Aorta (tissue), 5 donors: ENCODE data around the gene FAIM2. TPM values are rescaled to one million over a fixed set of nuclear protein-coding genes. Genes with fewer than 3 reads are reported as not detected.
"Not testable (repeated sequence)": the region's sequence is repeated elsewhere in the genome, so short reads cannot be mapped to it uniquely, and the experiment has no call there.

Experiments
- ATAC-seq: fragments of 200-7000 bp; cut with Tn5 transposase; one replicate; pipeline ENCODE4 v1.9.1; 2022; ENCODE audit warnings: moderate library complexity; ENCODE audit not compliant: low FRiP score
- DNase-seq, 2 donors: peaks; one replicate each; pipeline ENCODE4 v3.0.0-alpha.2; 2020
- H3K27ac ChIP-seq, 2 donors: one replicate each; pipeline ENCODE4 v1.5.1; 2013; ENCODE audit warnings: low read length in 2 of 2, mild to moderate bottlenecking in 2 of 2, moderate library complexity in 2 of 2, control low read depth in 1 of 2, inconsistent platforms in 1 of 2, low read depth in 1 of 2
- H3K27me3 ChIP-seq, 2 donors: one replicate each; pipeline ENCODE4 v1.6.1; 2013; ENCODE audit warnings: control low read depth in 1 of 2, low read length in 1 of 2, mild to moderate bottlenecking in 1 of 2, moderate library complexity in 1 of 2; ENCODE audit not compliant: insufficient read depth in 2 of 2, control insufficient read depth in 1 of 2
- H3K36me3 ChIP-seq, 2 donors: one replicate each; pipeline ENCODE4 v1.6.1; 2013; ENCODE audit warnings: control low read depth in 1 of 2, low read length in 1 of 2, mild to moderate bottlenecking in 1 of 2; ENCODE audit not compliant: insufficient read depth in 2 of 2, control insufficient read depth in 1 of 2
- H3K4me1 ChIP-seq, 2 donors: one replicate each; pipeline ENCODE4 v1.6.1; 2013; ENCODE audit warnings: low read length in 2 of 2, control low read depth in 1 of 2, mild to moderate bottlenecking in 1 of 2, moderate library complexity in 1 of 2; ENCODE audit not compliant: insufficient read depth in 2 of 2, control insufficient read depth in 1 of 2
- H3K4me3 ChIP-seq, 2 donors: one replicate each; pipeline ENCODE4 v1.5.1; 2013; ENCODE audit warnings: low read length in 2 of 2, control low read depth in 1 of 2, mild to moderate bottlenecking in 1 of 2
- H3K9me3 ChIP-seq: one replicate; pipeline ENCODE4 v1.6.1; 2013; ENCODE audit warnings: mild to moderate bottlenecking, low read length; ENCODE audit not compliant: control insufficient read depth
- WGBS, 2 donors: extraction: QIAGEN DNeasy Blood & Tissue Kit; methylation state at CpG; one replicate each; pipeline ENCODE4 v1.1.7; 2013; 5-methylcytosine and 5-hydroxymethylcytosine counted together
- intact Hi-C, 2 donors: fragments of 100-400 bp; cut with DNase I; formaldehyde crosslinking; loops; one replicate each; pipeline versions ENCODE4 v1.14.2 to v1.15.0; 2022
- polyA plus RNA-seq, 2 donors: library from polyadenylated mRNA; stranded (reverse); fragments of 200-250 nt; gene quantifications; one replicate each; pipeline ENCODE4 v1.2.3, GENCODE V29; 2013
- total RNA-seq, 2 donors: library from RNA; stranded (reverse); fragmentation: NEBNext Ultra II Directional; extraction: Animal tissue kit (Norgen Biotek cat#: 25700); gene quantifications; one replicate each; pipeline ENCODE4 v1.2.1, GENCODE V29; 2021
- donor health status: healthy with polysubstance abuse.
- donor health status: Bipolar disorder and iron deficiency.
- donor health status: DM: no; HTN: no; CAD: no.
- donor health status: DM: no; HTN: no; CAD: no.
- donor health status: DM: yes; HTN: yes; CAD: no.

Gene FAIM2
- total and polyA plus RNA-seq, 4 donors: 0.05 to 16.4 (median 0.58) TPM; not detected in 1

DNA sequence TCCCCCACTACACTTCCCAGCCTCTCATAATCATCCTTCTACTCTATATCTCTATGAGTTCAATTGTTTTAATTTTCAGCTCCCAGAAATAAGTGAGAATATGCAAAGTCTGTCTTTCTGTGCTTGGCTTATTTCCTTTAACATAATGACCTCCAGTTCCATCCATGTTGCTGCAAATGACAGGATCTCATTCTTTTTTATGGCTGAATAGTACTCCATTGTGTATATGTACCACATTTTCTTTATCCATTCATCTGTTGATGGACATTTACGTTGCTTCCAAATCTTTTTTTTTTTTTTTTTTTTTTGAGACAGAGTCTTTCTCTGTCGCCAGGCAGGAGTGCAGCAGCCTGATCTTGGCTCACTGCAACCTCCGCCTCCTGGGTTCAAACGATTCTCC lies 47.8 kb downstream of the FAIM2 start:
- DNase-seq, ATAC-seq, H3K4me1 ChIP-seq, H3K27ac ChIP-seq, H3K27me3 ChIP-seq, H3K36me3 ChIP-seq, H3K9me3 ChIP-seq, H3K4me3 ChIP-seq, intact Hi-C loops: not testable (repeated sequence)
- 87 to 90% methylated on average over 4 of the region's 4 CpGs for WGBS, 2 donors

DNA sequence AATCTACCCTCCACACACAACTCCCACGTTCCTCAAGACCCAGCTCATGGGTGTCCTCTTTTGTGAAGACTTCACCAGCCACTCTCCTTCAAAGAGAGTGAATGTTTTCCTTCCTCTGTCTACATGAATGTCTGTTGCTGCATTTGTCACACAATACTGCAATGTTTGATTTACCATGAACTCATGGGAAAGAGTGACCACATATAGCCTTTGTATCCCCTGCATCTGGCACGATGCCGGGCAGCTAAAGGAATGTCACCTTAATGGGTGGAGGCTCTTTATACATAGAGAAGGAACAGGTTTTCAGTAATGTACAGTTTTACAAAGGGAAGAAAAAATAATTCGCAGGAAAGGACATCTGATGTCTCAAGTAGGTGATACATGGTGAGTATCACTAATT lies 48.7 kb downstream of the FAIM2 start:
- ATAC-seq (no peak), DNase-seq (no peak)
- peaks cover 0 to 3% of the 10 kb centered on the region in 2 donors for H3K27me3 ChIP-seq
- intact Hi-C loops: no loop called here
- H3K4me1 ChIP-seq: no peaks in the 10 kb centered on the region
- H3K9me3 ChIP-seq: no peaks in the 10 kb centered on the region
- H3K36me3 ChIP-seq: no peaks in the 10 kb centered on the region
- H3K27ac ChIP-seq: no peak overlapping the region
- H3K4me3 ChIP-seq: no peak overlapping the region
- WGBS, 2 donors: 84 to 86% methylated on average over 4 of the region's 4 CpGs

DNA sequence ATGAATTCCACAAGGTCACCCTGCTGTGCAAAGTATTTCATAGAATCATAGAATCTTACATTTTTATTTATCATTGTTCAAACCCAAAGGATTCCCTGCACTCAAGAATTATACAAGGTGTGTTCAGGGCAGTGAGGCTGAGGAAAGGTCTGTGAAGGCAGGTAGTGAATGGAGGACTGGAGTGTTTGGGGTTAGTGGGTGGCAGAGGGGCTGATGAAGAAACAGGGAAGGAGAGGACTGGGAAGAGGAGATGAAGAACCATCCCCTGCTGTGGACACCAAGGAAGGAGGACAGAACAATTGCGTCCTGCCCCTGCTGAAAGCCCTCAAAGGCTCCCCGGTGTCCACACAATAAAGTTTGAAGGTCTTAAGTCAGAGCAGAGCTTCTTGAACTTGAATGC lies 50.0 kb downstream of the FAIM2 start:
- Histone ChIP-seq H3K9me3 (no peaks in the 10 kb centered on the region), H3K4me1 (no peaks in the 10 kb centered on the region), H3K36me3 (no peaks in the 10 kb centered on the region), H3K27ac (no peak overlapping the region), H3K4me3 (no peak overlapping the region), H3K27me3 (peaks cover 0 to 3% of the 10 kb centered on the region in 2 donors)
- DNase-seq (no peak), ATAC-seq (no peak)
- intact Hi-C loops: no loop called here
- 56 to 67% methylated on average over 2 of the region's 2 CpGs for WGBS, 2 donors

DNA sequence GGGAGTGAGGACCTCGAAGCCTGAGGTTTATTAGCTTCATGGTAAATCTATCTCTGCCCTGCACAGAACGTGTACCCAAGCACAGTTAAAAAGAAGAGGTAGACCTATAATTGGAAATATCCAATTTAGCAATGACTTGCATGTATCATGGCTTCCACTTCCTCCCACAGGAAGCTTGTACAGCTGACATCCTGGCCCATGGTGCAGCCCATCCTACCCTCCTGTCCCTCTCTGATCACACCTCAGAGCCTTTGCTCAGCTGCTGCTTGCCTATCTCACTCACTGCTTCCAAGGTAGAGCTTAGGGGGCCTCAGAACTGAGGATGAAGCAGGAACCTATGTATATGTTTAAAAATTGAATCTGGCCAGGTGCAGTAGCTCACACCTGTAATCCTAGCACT lies 56.5 kb downstream of the FAIM2 start:
- Histone ChIP-seq H3K36me3 (no peaks in the 10 kb centered on the region), H3K4me1 (no peaks in the 10 kb centered on the region), H3K4me3 (no peak overlapping the region), H3K27me3 (no peaks in the 10 kb centered on the region), H3K9me3 (no peaks in the 10 kb centered on the region), H3K27ac (no peak overlapping the region)
- ATAC-seq (no peak), DNase-seq (no peak)
- WGBS, 2 donors: 56 to 68% methylated on average over 2 of the region's 2 CpGs
- intact Hi-C loops: no loop called here

DNA sequence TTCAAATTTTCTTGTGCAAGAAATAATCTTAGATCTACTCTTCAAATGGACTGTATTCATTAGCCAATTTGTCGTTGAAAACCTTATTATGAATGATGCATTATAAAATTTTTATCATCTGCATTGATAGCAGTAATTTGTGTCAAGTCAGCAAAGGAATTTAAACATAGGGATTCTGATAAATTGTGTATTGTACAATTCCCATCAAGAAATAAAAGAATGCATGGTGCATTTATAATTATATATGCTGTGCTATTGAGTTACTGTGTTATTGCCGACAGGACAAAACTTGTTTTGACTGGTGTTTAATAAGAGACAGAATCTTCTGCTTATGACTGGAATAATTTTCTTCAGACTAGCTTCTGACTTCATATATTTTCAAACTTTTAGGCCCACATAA lies 57.7 kb downstream of the FAIM2 start:
- DNase-seq (no peak), ATAC-seq (no peak)
- Histone ChIP-seq H3K36me3 (no peaks in the 10 kb centered on the region), H3K27me3 (no peaks in the 10 kb centered on the region), H3K4me3 (no peak overlapping the region), H3K27ac (no peak overlapping the region), H3K9me3 (no peaks in the 10 kb centered on the region), H3K4me1 (no peaks in the 10 kb centered on the region)
- intact Hi-C loops: no loop called here
- WGBS, 2 donors: 84 to 87% methylated on average over 2 of the region's 2 CpGs

DNA sequence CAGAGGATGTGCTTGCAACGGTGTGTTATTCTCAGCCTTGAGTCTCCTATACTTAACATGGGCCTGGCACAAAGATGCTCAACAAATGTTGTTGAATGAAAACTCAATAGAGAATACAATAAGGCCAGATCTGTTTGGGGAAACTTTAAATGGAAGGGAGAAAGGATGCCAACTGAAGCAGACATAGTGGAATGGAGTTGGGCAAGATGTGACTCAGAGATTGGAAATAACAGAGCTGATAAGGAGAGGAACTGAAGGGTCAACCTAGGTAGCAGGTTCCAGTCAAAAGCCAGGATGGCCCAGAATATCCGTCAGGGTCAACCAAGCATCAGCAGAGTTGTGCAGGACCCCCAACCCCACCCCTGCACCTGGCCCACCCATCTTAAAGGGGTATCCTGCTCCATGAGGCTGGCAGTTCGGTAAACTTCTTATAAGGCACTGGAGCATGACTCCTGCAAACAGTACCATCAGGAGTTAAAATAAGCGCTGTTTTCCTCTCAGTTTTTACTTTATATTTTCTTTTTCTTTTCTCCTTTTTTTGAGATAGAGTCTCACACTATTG lies 59.7 kb downstream of the FAIM2 start:
- Histone ChIP-seq H3K27me3 (no peaks in the 10 kb centered on the region), H3K4me3 (no peak overlapping the region), H3K36me3 (no peaks in the 10 kb centered on the region), H3K9me3 (no peaks in the 10 kb centered on the region), H3K27ac (no peak overlapping the region), H3K4me1 (no peaks in the 10 kb centered on the region)
- intact Hi-C loops: no loop called here
- no peak for ATAC-seq
- 90 to 91% methylated on average over 4 of the region's 4 CpGs for WGBS, 2 donors
- DNase-seq: no peak

DNA sequence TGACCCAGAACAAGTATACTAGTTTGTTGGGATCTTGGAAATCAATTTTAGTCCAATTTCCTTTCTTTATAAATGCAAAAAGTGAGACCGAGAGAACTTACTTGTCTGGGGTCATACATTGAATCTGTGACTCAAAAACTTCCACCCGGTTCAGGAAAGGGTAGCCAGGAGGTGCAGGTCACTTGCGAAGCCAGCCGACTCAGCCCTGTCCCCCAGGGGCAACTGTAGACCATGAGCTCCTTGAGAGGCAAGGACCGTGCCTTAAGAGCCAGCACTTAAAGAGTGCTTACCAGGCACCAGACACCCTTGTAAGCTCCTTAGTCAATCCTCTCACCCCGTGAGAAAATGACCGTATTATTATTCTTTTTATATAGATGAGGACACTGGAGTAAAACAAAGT lies 60.3 kb downstream of the FAIM2 start:
- H3K27ac ChIP-seq: peak overlapping the region in 1 of 2 donors; percentile 58
- H3K4me3 ChIP-seq: no peak overlapping the region
- H3K27me3 ChIP-seq: no peaks in the 10 kb centered on the region
- no peaks in the 10 kb centered on the region for H3K9me3 ChIP-seq
- no peaks in the 10 kb centered on the region for H3K4me1 ChIP-seq
- H3K36me3 ChIP-seq: no peaks in the 10 kb centered on the region
- DNase-seq (no peak), ATAC-seq (no peak)
- intact Hi-C loops: no loop called here
- 85 to 86% methylated on average over 7 of the region's 7 CpGs for WGBS, 2 donors

DNA sequence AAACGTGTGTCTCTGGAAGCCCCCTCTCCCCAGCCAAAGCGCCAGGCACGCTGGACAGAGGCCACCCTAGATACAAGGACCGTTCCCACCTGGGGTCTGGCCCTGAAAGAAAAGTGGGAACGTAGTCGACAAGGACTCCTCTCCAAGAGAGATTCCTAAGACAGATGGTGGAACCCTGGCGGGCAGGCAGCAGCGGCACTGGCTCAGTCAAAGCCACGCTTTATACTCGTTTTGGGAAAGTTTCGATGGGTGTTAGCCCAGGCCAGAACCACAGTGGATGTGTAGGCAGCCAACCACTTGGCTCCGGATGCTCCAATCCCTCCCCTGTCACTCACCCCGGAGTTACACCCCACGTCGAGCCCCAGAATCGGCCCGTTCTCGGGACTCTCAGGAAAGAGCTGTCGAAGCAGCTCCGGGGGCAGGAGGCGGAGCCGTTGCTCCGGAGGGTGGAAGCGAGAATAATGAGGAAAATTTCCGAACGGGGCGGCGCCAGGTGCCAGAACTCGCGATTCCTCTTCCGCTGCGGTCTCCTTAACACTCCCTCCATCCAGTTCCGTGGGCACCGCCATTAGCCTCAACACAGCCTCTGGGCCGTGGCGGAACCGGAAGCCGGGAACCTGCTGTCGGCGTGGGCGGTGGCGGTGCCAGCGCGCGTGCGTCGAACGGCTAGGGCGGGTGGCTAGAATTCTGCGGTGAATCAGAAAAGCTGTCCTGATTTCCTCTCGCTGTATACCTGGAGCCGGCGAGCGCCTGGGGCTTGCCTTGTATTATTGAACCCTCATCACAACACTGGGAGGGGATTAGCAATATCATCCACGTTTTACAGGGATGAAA lies 61.0 kb downstream of the FAIM2 start, which contains the start of gene BCDIN3D:
Gene BCDIN3D, minus strand, starts transcription at position 588 of the 834 bp plus-strand sequence. Its CDS starts 19 bp downstream, at position 569.
- H3K4me3 ChIP-seq: peak within 1 kb of the TSS; percentile 64 to 82
- no peaks in the 10 kb centered on the region for H3K27me3 ChIP-seq
- ATAC-seq (peak; percentile 98), DNase-seq (peak; percentile 96 to 98)
- no peaks in the 10 kb centered on the region for H3K9me3 ChIP-seq
- intact Hi-C loops: no loop called here
- H3K27ac ChIP-seq: peak within 1 kb of the TSS; percentile 60 to 96
- no peaks in the 10 kb centered on the region for H3K4me1 ChIP-seq
- no peaks in the 10 kb centered on the region for H3K36me3 ChIP-seq
- WGBS, 2 donors: 0% methylated on average over 55 of the region's 55 CpGs
